GM23338 (cell line): ENCODE data around the gene PSMD5. TPM values are rescaled to one million over a fixed set of nuclear protein-coding genes. Genes with fewer than 3 reads are reported as not detected.

ENCODE experiments used
- ATAC-seq: fragments of 200-7000 bp; cut with Tn5 transposase; 3 replicates; pipeline ENCODE4 v1.9.1; 2020
- DNase-seq: peaks from one replicate; pipeline ENCODE4 v3.0.0-alpha.2; 2015; ENCODE audit warnings: low spot score
- H2AFZ ChIP-seq: fragments of 200-600 bp; sonication (generic); 2 replicates; pipeline ENCODE4 v1.8.0; 2016; ENCODE audit warnings: antibody characterized with exemption, mild to moderate bottlenecking, moderate library complexity
- H3F3A ChIP-seq: fragments of 200-600 bp; sonication (generic); replicated peaks from 2 replicates; pipeline ENCODE4 v1.8.0; 2017; ENCODE audit warnings: antibody characterized with exemption, mixed run types, low read depth
- H3K27ac ChIP-seq: fragments of 200-600 bp; sonication (generic); 2 replicates; pipeline ENCODE4 v1.6.1; 2016; ENCODE audit warnings: low read depth
- H3K27me3 ChIP-seq: fragments of 200-600 bp; sonication (generic); 2 replicates; pipeline ENCODE4 v1.8.0; 2016; ENCODE audit warnings: mild to moderate bottlenecking, mixed run types, moderate library complexity; ENCODE audit not compliant: insufficient read depth
- H3K36me3 ChIP-seq: fragments of 200-600 bp; sonication (generic); 2 replicates; pipeline ENCODE4 v1.8.0; 2016; ENCODE audit warnings: mild to moderate bottlenecking; ENCODE audit not compliant: insufficient read depth
- H3K4me1 ChIP-seq: fragments of 200-600 bp; sonication (generic); 2 replicates; pipeline ENCODE4 v1.8.0; 2016; ENCODE audit warnings: mild to moderate bottlenecking, moderate library complexity; ENCODE audit not compliant: insufficient read depth
- H3K4me2 ChIP-seq: fragments of 200-600 bp; sonication (generic); 2 replicates; pipeline ENCODE4 v1.7.1; 2017; ENCODE audit warnings: mixed run types
- H3K4me3 ChIP-seq: fragments of 200-600 bp; sonication (generic); 2 replicates; pipeline ENCODE4 v1.6.1; 2016; ENCODE audit warnings: mixed run types
- H3K79me2 ChIP-seq: fragments of 200-600 bp; sonication (generic); replicated peaks from 2 replicates; pipeline ENCODE4 v1.8.0; 2017; ENCODE audit warnings: mild to moderate bottlenecking; ENCODE audit not compliant: insufficient read depth
- H3K9me2 ChIP-seq: fragments of 200-600 bp; sonication (generic); 2 replicates; pipeline ENCODE4 v1.8.0; 2017; ENCODE audit not compliant: insufficient read depth
- H4K20me1 ChIP-seq: fragments of 200-600 bp; sonication (generic); replicated peaks from 2 replicates; pipeline ENCODE4 v1.8.0; 2017; ENCODE audit warnings: mild to moderate bottlenecking; ENCODE audit not compliant: insufficient read depth
- H3K27ac Mint-ChIP-seq: 2 replicates; pipeline ENCODE4 v1.8.0; 2020; ENCODE audit warnings: inconsistent platforms, mild to moderate bottlenecking, moderate library complexity, mixed read lengths
- H3K27me3 Mint-ChIP-seq: 3 replicates; pipeline ENCODE4 v1.8.0; 2022; ENCODE audit warnings: low read depth, mild to moderate bottlenecking, moderate library complexity, mixed read lengths, inconsistent platforms; ENCODE audit not compliant: insufficient read depth, poor library complexity
- H3K36me3 Mint-ChIP-seq: 3 replicates; pipeline ENCODE4 v1.8.0; 2021; ENCODE audit warnings: low read depth, mild to moderate bottlenecking, inconsistent platforms, moderate library complexity, mixed read lengths
- H3K4me1 Mint-ChIP-seq: 3 replicates; pipeline ENCODE4 v1.8.0; 2020; ENCODE audit warnings: mild to moderate bottlenecking, inconsistent platforms, mixed read lengths
- H3K4me3 Mint-ChIP-seq: 3 replicates; pipeline ENCODE4 v1.8.0; 2021; ENCODE audit warnings: moderate library complexity, mild to moderate bottlenecking, inconsistent platforms, mixed read lengths
- H3K9me3 Mint-ChIP-seq: 3 replicates; pipeline ENCODE4 v1.8.0; 2020; ENCODE audit warnings: moderate library complexity, mild to moderate bottlenecking, inconsistent platforms, mixed read lengths
- CTCF ChIP-seq, 2 experiments: fragments of 200-600 bp in 1 of 2; sonication (generic) in 1 of 2; conservative IDR thresholded peaks; 2 replicates each; pipeline versions ENCODE4 v1.5.1 to v1.6.1; 2016 to 2017; ENCODE audit warnings: antibody characterized with exemption in 2 of 2, low read depth in 2 of 2, mild to moderate bottlenecking in 2 of 2, moderate library complexity in 1 of 2
- ETS1 ChIP-seq: IDR thresholded peaks from 2 replicates; pipeline ENCODE4 v1.6.1; 2016; ENCODE audit warnings: antibody characterized with exemption
- EZH2 ChIP-seq: fragments of 200-600 bp; sonication (generic); IDR thresholded peaks from one replicate; pipeline ENCODE4 v1.8.0; 2017; ENCODE audit warnings: antibody characterized with exemption, mild to moderate bottlenecking, low read depth; ENCODE audit not compliant: unreplicated experiment
- JUNB ChIP-seq: IDR thresholded peaks from one replicate; pipeline ENCODE4 v1.6.1; 2016; ENCODE audit warnings: antibody characterized with exemption; ENCODE audit not compliant: unreplicated experiment
- NANOG ChIP-seq: IDR thresholded peaks from 2 replicates; pipeline ENCODE4 v1.6.1; 2016; ENCODE audit warnings: antibody characterized with exemption, borderline replicate concordance
- POLR2AphosphoS5 ChIP-seq: IDR thresholded peaks from 2 replicates; pipeline ENCODE4 v1.6.1; 2016; ENCODE audit warnings: antibody characterized with exemption, low read depth
- REST ChIP-seq: IDR thresholded peaks from one replicate; pipeline ENCODE4 v1.6.1; 2018; ENCODE audit warnings: antibody characterized with exemption; ENCODE audit not compliant: unreplicated experiment
- ZNF114 ChIP-seq: fragments of 250-450 bp; sonication (Bioruptor Pico); IDR thresholded peaks from 2 replicates; pipeline ENCODE4 v1.5.0; 2020; ENCODE audit warnings: mild to moderate bottlenecking, moderate library complexity
- polyA plus RNA-seq: library from polyadenylated mRNA; unstranded; fragments of >200 nt; fragmentation: Nextera tagmentation; extraction: Ambion mirVana; gene quantifications from 2 replicates; pipeline ENCODE4 v1.2.1, GENCODE V29; 2016
- total RNA-seq: library from RNA; depleted of rRNA; stranded (reverse); fragments of >200 nt; shearing (Covaris generic); gene quantifications from 2 replicates; pipeline ENCODE4 v1.2.3, GENCODE V29; 2014
- TF ChIP-seq, protein P1 (sequence below): fragments of 250-450 bp; sonication (Bioruptor Pico); IDR thresholded peaks from 2 replicates; pipeline ENCODE4 v1.5.0; 2020; ENCODE audit warnings: mild to moderate bottlenecking, moderate library complexity

The PSMD5 gene
- total and polyA plus RNA-seq, 2 experiments from 2014 or later = 23.9 to 40.5 TPM

- peaks cover 4% of the 10 kb centered on the region for H3K27me3 ChIP-seq
- H3K4me3 ChIP-seq = no peak overlapping the region
- peaks cover 2% of the 10 kb centered on the region; the same call in 1 of the 2 replicates for H3F3A ChIP-seq
- no peaks in the 10 kb centered on the region for H3K9me3 Mint-ChIP-seq
- H3K27ac ChIP-seq = no peak overlapping the region
- no peaks in the 10 kb centered on the region for H3K36me3 ChIP-seq
- no peaks in the 10 kb centered on the region for H3K36me3 Mint-ChIP-seq
- peaks cover 20% of the 10 kb centered on the region for H3K4me1 Mint-ChIP-seq
- H3K4me1 ChIP-seq = peaks cover 6% of the 10 kb centered on the region; the same call in 1 of the 2 replicates
- no peak for ATAC-seq
- H3K9me2 ChIP-seq = no peaks in the 10 kb centered on the region
- H3K4me2 ChIP-seq = no peak overlapping the region
- H2AFZ ChIP-seq = no peak overlapping the region
- DNase-seq = no peak
- H3K79me2 ChIP-seq = no peaks in the 10 kb centered on the region
- no peak overlapping the region for H3K4me3 Mint-ChIP-seq
- H3K27me3 Mint-ChIP-seq = peaks cover 13% of the 10 kb centered on the region
- H4K20me1 ChIP-seq = no peaks in the 10 kb centered on the region
- H3K27ac Mint-ChIP-seq = no peak overlapping the region
- TF ChIP-seq ZNF114 (CRISPR knock-in tag) = no peak
- TF ChIP-seq CTCF (conservative IDR thresholded peaks at IDR 0.05; ENCODE audit: low read depth in 2 of 2) = no peak
- no peak for TF ChIP-seq REST
- TF ChIP-seq ETS1 = no peak
- TF ChIP-seq POLR2AphosphoS5 = no peak
- TF ChIP-seq EZH2 = no peak
- no peak for TF ChIP-seq JUNB
Measured at GRCh38 chr9:120888626-120889025, 45.9 kb upstream of the PSMD5 start.

DNA sequence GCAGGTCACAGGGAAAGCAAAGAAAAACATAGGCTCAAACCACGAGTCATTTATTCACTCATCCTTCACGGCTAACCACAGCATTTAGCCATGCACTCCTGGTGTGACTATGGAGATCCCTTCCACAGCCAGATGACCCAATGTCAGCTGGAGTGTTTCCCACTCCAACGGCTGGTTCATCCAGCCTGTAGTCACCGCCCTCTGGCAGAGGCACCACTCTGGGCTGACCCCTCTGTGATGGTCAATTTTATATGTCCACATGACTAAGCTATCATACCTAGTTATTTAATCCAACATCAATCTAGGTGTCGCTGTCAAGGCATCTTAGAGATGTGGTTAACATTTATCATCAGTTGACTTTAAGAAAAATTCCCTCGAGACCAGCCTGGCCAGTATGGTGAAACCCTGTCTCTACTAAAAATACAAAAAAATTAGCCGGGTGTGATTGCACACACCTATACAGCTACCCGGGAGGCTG is 43.8 kb upstream of the PSMD5 start:
- Mint-ChIP-seq H3K27me3 (peaks cover 11% of the 10 kb centered on the region), H3K4me1 (peaks cover 18% of the 10 kb centered on the region), H3K36me3 (no peaks in the 10 kb centered on the region), H3K4me3 (no peak overlapping the region), H3K27ac (no peak overlapping the region), H3K9me3 (no peaks in the 10 kb centered on the region)
- no peak overlapping the region for H2AFZ ChIP-seq
- DNase-seq = no peak
- no peak overlapping the region for H3K4me2 ChIP-seq
- H3K9me2 ChIP-seq = no peaks in the 10 kb centered on the region
- no peak overlapping the region for H3K27ac ChIP-seq
- no peaks in the 10 kb centered on the region for H3K79me2 ChIP-seq
- H3K4me3 ChIP-seq = no peak overlapping the region
- no peaks in the 10 kb centered on the region for H4K20me1 ChIP-seq
- H3K36me3 ChIP-seq = no peaks in the 10 kb centered on the region
- no peak for ATAC-seq
- no peaks in the 10 kb centered on the region for H3K27me3 ChIP-seq
- no peaks in the 10 kb centered on the region for H3F3A ChIP-seq
- H3K4me1 ChIP-seq = no peaks in the 10 kb centered on the region; the same call in 1 of the 2 replicates
- TF ChIP-seq, protein P1, sequence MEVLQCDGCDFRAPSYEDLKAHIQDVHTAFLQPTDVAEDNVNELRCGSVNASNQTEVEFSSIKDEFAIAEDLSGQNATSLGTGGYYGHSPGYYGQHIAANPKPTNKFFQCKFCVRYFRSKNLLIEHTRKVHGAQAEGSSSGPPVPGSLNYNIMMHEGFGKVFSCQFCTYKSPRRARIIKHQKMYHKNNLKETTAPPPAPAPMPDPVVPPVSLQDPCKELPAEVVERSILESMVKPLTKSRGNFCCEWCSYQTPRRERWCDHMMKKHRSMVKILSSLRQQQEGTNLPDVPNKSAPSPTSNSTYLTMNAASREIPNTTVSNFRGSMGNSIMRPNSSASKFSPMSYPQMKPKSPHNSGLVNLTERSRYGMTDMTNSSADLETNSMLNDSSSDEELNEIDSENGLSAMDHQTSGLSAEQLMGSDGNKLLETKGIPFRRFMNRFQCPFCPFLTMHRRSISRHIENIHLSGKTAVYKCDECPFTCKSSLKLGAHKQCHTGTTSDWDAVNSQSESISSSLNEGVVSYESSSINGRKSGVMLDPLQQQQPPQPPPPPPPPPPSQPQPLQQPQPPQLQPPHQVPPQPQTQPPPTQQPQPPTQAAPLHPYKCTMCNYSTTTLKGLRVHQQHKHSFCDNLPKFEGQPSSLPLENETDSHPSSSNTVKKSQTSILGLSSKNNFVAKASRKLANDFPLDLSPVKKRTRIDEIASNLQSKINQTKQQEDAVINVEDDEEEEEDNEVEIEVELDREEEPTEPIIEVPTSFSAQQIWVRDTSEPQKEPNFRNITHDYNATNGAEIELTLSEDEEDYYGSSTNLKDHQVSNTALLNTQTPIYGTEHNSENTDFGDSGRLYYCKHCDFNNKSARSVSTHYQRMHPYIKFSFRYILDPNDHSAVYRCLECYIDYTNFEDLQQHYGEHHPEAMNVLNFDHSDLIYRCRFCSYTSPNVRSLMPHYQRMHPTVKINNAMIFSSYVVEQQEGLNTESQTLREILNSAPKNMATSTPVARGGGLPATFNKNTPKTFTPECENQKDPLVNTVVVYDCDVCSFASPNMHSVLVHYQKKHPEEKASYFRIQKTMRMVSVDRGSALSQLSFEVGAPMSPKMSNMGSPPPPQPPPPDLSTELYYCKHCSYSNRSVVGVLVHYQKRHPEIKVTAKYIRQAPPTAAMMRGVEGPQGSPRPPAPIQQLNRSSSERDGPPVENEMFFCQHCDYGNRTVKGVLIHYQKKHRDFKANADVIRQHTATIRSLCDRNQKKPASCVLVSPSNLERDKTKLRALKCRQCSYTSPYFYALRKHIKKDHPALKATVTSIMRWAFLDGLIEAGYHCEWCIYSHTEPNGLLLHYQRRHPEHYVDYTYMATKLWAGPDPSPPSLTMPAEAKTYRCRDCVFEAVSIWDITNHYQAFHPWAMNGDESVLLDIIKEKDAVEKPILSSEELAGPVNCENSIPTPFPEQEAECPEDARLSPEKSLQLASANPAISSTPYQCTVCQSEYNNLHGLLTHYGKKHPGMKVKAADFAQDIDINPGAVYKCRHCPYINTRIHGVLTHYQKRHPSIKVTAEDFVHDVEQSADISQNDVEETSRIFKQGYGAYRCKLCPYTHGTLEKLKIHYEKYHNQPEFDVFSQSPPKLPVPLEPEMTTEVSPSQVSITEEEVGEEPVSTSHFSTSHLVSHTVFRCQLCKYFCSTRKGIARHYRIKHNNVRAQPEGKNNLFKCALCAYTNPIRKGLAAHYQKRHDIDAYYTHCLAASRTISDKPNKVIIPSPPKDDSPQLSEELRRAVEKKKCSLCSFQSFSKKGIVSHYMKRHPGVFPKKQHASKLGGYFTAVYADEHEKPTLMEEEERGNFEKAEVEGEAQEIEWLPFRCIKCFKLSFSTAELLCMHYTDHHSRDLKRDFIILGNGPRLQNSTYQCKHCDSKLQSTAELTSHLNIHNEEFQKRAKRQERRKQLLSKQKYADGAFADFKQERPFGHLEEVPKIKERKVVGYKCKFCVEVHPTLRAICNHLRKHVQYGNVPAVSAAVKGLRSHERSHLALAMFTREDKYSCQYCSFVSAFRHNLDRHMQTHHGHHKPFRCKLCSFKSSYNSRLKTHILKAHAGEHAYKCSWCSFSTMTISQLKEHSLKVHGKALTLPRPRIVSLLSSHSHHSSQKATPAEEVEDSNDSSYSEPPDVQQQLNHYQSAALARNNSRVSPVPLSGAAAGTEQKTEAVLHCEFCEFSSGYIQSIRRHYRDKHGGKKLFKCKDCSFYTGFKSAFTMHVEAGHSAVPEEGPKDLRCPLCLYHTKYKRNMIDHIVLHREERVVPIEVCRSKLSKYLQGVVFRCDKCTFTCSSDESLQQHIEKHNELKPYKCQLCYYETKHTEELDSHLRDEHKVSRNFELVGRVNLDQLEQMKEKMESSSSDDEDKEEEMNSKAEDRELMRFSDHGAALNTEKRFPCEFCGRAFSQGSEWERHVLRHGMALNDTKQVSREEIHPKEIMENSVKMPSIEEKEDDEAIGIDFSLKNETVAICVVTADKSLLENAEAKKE (CRISPR knock-in tag) = no peak
- TF ChIP-seq ZNF114 (CRISPR knock-in tag) (no peak), NANOG (no peak)
